H9 (cell line): ENCODE results near the gene DAB1. TPM values are rescaled to one million over a fixed set of nuclear protein-coding genes. Genes with fewer than 3 reads are reported as not detected.

Source experiments
- DNase-seq: peaks from one replicate; pipeline ENCODE4 v3.0.0-alpha.2; 2017
- H2AFZ ChIP-seq: one replicate; pipeline ENCODE4 v1.6.1; 2013; ENCODE audit warnings: mild to moderate bottlenecking, low read length, control low read depth, moderate library complexity
- H2AK5ac ChIP-seq: 2 replicates; pipeline ENCODE4 v1.6.1; 2013; ENCODE audit warnings: low read length, control low read depth, mixed read lengths; ENCODE audit not compliant: insufficient read length
- H2BK120ac ChIP-seq: one replicate; pipeline ENCODE4 v1.6.1; 2013; ENCODE audit warnings: low read depth, mild to moderate bottlenecking, low read length, control low read depth, inconsistent platforms; ENCODE audit not compliant: poor library complexity, severe bottlenecking
- H2BK12ac ChIP-seq: 2 replicates; pipeline ENCODE4 v1.6.1; 2013; ENCODE audit warnings: low read length, control low read depth, mixed read lengths, low read depth; ENCODE audit not compliant: insufficient read length
- H2BK15ac ChIP-seq: 2 replicates; pipeline ENCODE4 v1.6.1; 2013; ENCODE audit warnings: low read depth, low read length, control low read depth
- H2BK20ac ChIP-seq: one replicate; pipeline ENCODE4 v1.6.1; 2013; ENCODE audit warnings: low read depth, mild to moderate bottlenecking, low read length, control low read depth, inconsistent platforms; ENCODE audit not compliant: poor library complexity, severe bottlenecking
- H2BK5ac ChIP-seq: 2 replicates; pipeline ENCODE4 v1.6.1; 2013; ENCODE audit warnings: low read length, control low read depth, mixed read lengths; ENCODE audit not compliant: insufficient read length
- H3K14ac ChIP-seq: 2 replicates; pipeline ENCODE4 v1.6.1; 2013; ENCODE audit warnings: low read length, control low read depth; ENCODE audit not compliant: insufficient read depth
- H3K18ac ChIP-seq: 2 replicates; pipeline ENCODE4 v1.6.1; 2013; ENCODE audit warnings: low read depth, mild to moderate bottlenecking, mixed read lengths, low read length, control low read depth; ENCODE audit not compliant: insufficient read length
- H3K23ac ChIP-seq: 2 replicates; pipeline ENCODE4 v1.6.1; 2013; ENCODE audit warnings: low read length, control low read depth, mixed read lengths, low read depth; ENCODE audit not compliant: insufficient read length
- H3K23me2 ChIP-seq: 2 replicates; pipeline ENCODE4 v1.6.1; 2013; ENCODE audit warnings: low read depth, mild to moderate bottlenecking, mixed read lengths, low read length, control low read depth; ENCODE audit not compliant: insufficient read length, poor library complexity, severe bottlenecking
- H3K27ac ChIP-seq: 2 replicates; pipeline ENCODE4 v1.5.1; 2013; ENCODE audit warnings: low read length, control low read depth, mixed read lengths, low read depth; ENCODE audit not compliant: insufficient read length
- H3K27me3 ChIP-seq: 2 replicates; pipeline ENCODE4 v1.6.1; 2013; ENCODE audit warnings: low read length, control low read depth, inconsistent platforms; ENCODE audit not compliant: insufficient read depth
- H3K4ac ChIP-seq: 2 replicates; pipeline ENCODE4 v1.6.1; 2013; ENCODE audit warnings: low read depth, mild to moderate bottlenecking, control low read depth, inconsistent platforms, low read length, moderate library complexity
- H3K4me1 ChIP-seq: 2 replicates; pipeline ENCODE4 v1.6.1; 2013; ENCODE audit warnings: low read length, control low read depth, inconsistent platforms; ENCODE audit not compliant: insufficient read depth
- H3K4me2 ChIP-seq: 2 replicates; pipeline ENCODE4 v1.6.1; 2013; ENCODE audit warnings: low read length, control low read depth, mixed read lengths; ENCODE audit not compliant: insufficient read length, insufficient read depth
- H3K56ac ChIP-seq: 2 replicates; pipeline ENCODE4 v1.6.1; 2013; ENCODE audit warnings: low read depth, mild to moderate bottlenecking, mixed read lengths, low read length, control low read depth; ENCODE audit not compliant: insufficient read length
- H3K79me1 ChIP-seq: 2 replicates; pipeline ENCODE4 v1.6.1; 2013; ENCODE audit warnings: low read depth, mild to moderate bottlenecking, moderate library complexity, low read length, control low read depth, inconsistent platforms; ENCODE audit not compliant: insufficient read depth, poor library complexity, severe bottlenecking
- H3K79me2 ChIP-seq: 2 replicates; pipeline ENCODE4 v1.6.1; 2013; ENCODE audit warnings: low read length, control low read depth, inconsistent platforms; ENCODE audit not compliant: insufficient read depth
- H3K9ac ChIP-seq: 2 replicates; pipeline ENCODE4 v1.6.1; 2013; ENCODE audit warnings: low read length, control low read depth, mixed read lengths; ENCODE audit not compliant: insufficient read length; ENCODE audit errors: extremely low read depth
- H3K9me3 ChIP-seq: one replicate; pipeline ENCODE4 v1.6.1; 2013; ENCODE audit warnings: low read depth, low read length, inconsistent platforms; ENCODE audit not compliant: control insufficient read depth
- H3T11ph ChIP-seq: one replicate; pipeline ENCODE4 v1.6.1; 2013; ENCODE audit warnings: mild to moderate bottlenecking, low read length, control low read depth, inconsistent platforms
- H4K20me1 ChIP-seq: one replicate; pipeline ENCODE4 v1.6.1; 2013; ENCODE audit not compliant: control insufficient read depth, insufficient read length, insufficient read depth
- H4K5ac ChIP-seq: 2 replicates; pipeline ENCODE4 v1.6.1; 2013; ENCODE audit warnings: low read depth, mild to moderate bottlenecking, mixed read lengths, low read length, control low read depth; ENCODE audit not compliant: insufficient read length
- H4K8ac ChIP-seq: replicated peaks from 2 replicates; pipeline ENCODE4 v1.6.1; 2013; ENCODE audit warnings: low read length, control low read depth, mixed read lengths, low read depth; ENCODE audit not compliant: insufficient read length
- H4K91ac ChIP-seq: 2 replicates; pipeline ENCODE4 v1.6.1; 2013; ENCODE audit warnings: low read depth, mild to moderate bottlenecking, moderate library complexity, mixed read lengths, low read length, control low read depth; ENCODE audit not compliant: insufficient read length
- H3K27ac Mint-ChIP-seq, 3 experiments: 2 replicates in 2 of 3; 3 replicates in 1 of 3; pipeline ENCODE4 v1.8.0; 2020 to 2021; ENCODE audit warnings: mixed read lengths in 3 of 3, mild to moderate bottlenecking in 1 of 3, moderate library complexity in 1 of 3
- H3K27me3 Mint-ChIP-seq: 2 replicates; pipeline ENCODE4 v1.8.0; 2021; ENCODE audit warnings: low read depth, mild to moderate bottlenecking, moderate library complexity, mixed read lengths
- H3K36me3 Mint-ChIP-seq, 3 experiments: 2 replicates in 2 of 3; 3 replicates in 1 of 3; pipeline ENCODE4 v1.8.0; 2020 to 2021; ENCODE audit warnings: low read depth in 3 of 3, mixed read lengths in 3 of 3; ENCODE audit not compliant: insufficient read depth in 1 of 3
- H3K4me1 Mint-ChIP-seq, 2 experiments: 2 replicates each; pipeline ENCODE4 v1.8.0; 2020; ENCODE audit warnings: mixed read lengths in 2 of 2
- H3K4me3 Mint-ChIP-seq, 2 experiments: 2 replicates in 1 of 2; 3 replicates in 1 of 2; pipeline ENCODE4 v1.8.0; 2020 to 2021; ENCODE audit warnings: mild to moderate bottlenecking in 2 of 2, mixed read lengths in 2 of 2, moderate library complexity in 1 of 2
- H3K9me3 Mint-ChIP-seq, 2 experiments: 2 replicates in 1 of 2; 3 replicates in 1 of 2; pipeline ENCODE4 v1.8.0; 2020; ENCODE audit warnings: mild to moderate bottlenecking in 2 of 2, mixed read lengths in 2 of 2, moderate library complexity in 1 of 2
- WGBS: extraction: QIAGEN DNeasy Blood & Tissue Kit; methylation state at CpG from one replicate; pipeline ENCODE4 v1.1.7; 2013; ENCODE audit warnings: missing lambda C conversion rate, low lambda C conversion rate, mixed read lengths; ENCODE audit not compliant: insufficient read length; ENCODE audit errors: extremely low coverage; 5-methylcytosine and 5-hydroxymethylcytosine counted together
- total RNA-seq: library from RNA; stranded (reverse); gene quantifications from 2 replicates; pipeline ENCODE4 v1.2.1, GENCODE V29; 2021
- TF ChIP-seq, protein P1 (sequence below): fragments of 200-600 bp; sonication (generic); conservative IDR thresholded peaks from 3 replicates; pipeline ENCODE4 v1.8.0; 2021; ENCODE audit warnings: antibody characterized with exemption, mild to moderate bottlenecking

DAB1 gene
- total RNA-seq, 1 experiment from 2014 or later: 9.3 TPM

DNA sequence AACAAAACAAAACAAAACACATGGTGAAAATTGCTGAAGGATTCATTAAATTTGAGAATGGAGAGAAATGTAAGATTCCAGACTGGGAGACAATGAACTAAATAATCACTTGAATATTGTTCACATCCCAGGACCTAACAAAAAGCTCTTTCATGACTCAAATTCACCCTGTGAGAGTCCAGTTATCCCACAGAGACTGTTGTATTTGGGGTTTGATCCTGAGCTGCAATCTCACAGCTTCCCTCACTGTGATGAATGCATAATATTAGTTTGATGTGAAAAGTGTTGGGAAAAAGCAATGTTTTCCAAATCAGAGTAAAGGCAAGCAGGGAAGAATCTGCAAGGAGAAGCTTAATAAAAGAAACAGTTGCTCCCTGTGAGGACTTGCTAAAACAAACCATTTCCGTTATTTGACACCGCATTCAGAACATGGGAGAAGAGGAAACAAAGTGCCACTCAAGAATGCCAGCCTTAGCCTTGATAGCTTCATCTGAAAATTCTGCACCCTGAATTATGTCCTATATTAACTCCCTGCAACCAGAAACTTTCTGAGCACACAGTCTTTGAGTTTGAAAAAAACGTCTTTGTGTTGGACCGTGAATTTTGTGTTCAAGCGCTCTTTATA, 208.8 kb downstream of the DAB1 start:
- WGBS: no CpG with 5 or more reads among the region's 5 CpGs
- Histone ChIP-seq H4K5ac (no peak overlapping the region), H3K4ac (no peak overlapping the region), H3K79me2 (no peaks in the 10 kb centered on the region), H2BK15ac (no peak overlapping the region), H3K18ac (no peak overlapping the region), H4K8ac (no peak overlapping the region), H3K4me2 (no peak overlapping the region), H2AFZ (no peak overlapping the region), H3K27me3 (no peaks in the 10 kb centered on the region), H3K23ac (no peak overlapping the region), H3K9ac (no peak overlapping the region), H2BK20ac (no peak overlapping the region), H2BK12ac (no peak overlapping the region), H3K4me1 (peaks cover 5% of the 10 kb centered on the region), H3K27ac (no peak overlapping the region), H2BK120ac (no peak overlapping the region), H3T11ph (no peak overlapping the region), H3K23me2 (no peaks in the 10 kb centered on the region), H4K91ac (no peak overlapping the region), H2BK5ac (no peak overlapping the region), H3K79me1 (no peaks in the 10 kb centered on the region), H3K9me3 (no peaks in the 10 kb centered on the region), H2AK5ac (no peak overlapping the region), H4K20me1 (no peaks in the 10 kb centered on the region), H3K56ac (no peak overlapping the region), H3K14ac (no peak overlapping the region)
- H3K4me3 Mint-ChIP-seq: 0 out of 5 replicates have a peak overlapping the region, but pooled peaks of 1 of the 2 experiments have one; percentile 22
- H3K9me3 Mint-ChIP-seq: no peaks in the 10 kb centered on the region
- no peak for DNase-seq
- no peaks in the 10 kb centered on the region; the same call in 1 of the 2 replicates for H3K27me3 Mint-ChIP-seq
- no peak overlapping the region for H3K27ac Mint-ChIP-seq
- H3K36me3 Mint-ChIP-seq: no peaks in the 10 kb centered on the region
- TF ChIP-seq, protein P1, sequence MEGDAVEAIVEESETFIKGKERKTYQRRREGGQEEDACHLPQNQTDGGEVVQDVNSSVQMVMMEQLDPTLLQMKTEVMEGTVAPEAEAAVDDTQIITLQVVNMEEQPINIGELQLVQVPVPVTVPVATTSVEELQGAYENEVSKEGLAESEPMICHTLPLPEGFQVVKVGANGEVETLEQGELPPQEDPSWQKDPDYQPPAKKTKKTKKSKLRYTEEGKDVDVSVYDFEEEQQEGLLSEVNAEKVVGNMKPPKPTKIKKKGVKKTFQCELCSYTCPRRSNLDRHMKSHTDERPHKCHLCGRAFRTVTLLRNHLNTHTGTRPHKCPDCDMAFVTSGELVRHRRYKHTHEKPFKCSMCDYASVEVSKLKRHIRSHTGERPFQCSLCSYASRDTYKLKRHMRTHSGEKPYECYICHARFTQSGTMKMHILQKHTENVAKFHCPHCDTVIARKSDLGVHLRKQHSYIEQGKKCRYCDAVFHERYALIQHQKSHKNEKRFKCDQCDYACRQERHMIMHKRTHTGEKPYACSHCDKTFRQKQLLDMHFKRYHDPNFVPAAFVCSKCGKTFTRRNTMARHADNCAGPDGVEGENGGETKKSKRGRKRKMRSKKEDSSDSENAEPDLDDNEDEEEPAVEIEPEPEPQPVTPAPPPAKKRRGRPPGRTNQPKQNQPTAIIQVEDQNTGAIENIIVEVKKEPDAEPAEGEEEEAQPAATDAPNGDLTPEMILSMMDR: no peak
- H3K4me1 Mint-ChIP-seq: peaks cover 14 to 18% of the 10 kb centered on the region in 2 experiments
